ENCODE results near the gene EFCAB12. TPM values are rescaled to one million over a fixed set of nuclear protein-coding genes. Genes with fewer than 3 reads are reported as not detected.

EFCAB12 gene
- total and polyA plus RNA-seq, 2 of the 13 experiments (the other 11 are each of a cell fraction or from before 2014, with no cell fraction given), result 0.31 to 2.4 TPM

DNA sequence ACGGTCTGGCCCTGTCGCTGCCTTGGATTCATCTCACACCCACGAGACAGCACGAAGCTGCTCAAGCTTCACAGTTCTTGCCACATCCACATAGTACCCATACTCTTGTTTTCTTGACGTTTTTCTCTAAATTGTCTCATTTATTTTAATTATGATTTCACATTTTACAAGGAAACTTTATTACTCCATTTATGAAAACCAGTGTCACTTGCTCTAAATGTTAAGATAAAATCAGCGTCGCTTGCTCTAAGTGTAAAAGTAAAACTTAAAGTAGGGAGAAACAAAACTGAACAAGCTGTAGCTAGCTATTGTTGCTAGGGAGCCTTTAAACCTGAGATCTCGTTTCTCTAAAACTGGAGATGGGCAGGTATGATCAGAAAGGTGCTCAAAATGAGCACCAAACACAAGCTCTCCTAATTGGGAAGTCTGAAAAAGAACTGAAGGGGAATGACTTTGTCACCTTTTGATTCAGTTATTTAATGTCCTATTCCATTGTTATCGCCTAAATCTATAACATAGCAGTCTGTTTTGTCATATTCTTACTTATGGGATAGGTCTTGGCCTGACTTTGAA, 12.3 kb upstream of the EFCAB12 start:
- intact Hi-C loops (cut with micrococcal nuclease; ENCODE audit: unreplicated experiment) (no loop called here), in situ Hi-C loops (cut with HindIII; ENCODE audit: extremely low pct_ligation_motif_present, low pct_unique_long_range_greater_than_20kb) (no loop called here)
- FAIRE-seq (no peak), ATAC-seq (no peak), DNase-seq (ENCODE audit: low spot score) (no peak)
- Histone ChIP-seq H3K4me2 (ENCODE audit: low read depth, low read length) (peak overlapping the region; percentile 81), H3K27me3 (ENCODE audit: control insufficient read depth in 1 of 2, insufficient read depth in 2 of 2, low read length in 2 of 2) (no peaks in the 10 kb centered on the region; a peak in 1 of 5 replicates), H3K4me3 (replicated peaks in 1 of 3; ENCODE audit: insufficient read depth in 1 of 3, low read depth in 2 of 3, low read length in 3 of 3) (peak overlapping the region; percentile 86 to 96 (median 90)), H3K27ac (ENCODE audit: extremely low read length, insufficient read depth, low read length) (peak overlapping the region; percentile 75), H3K4me1 (ENCODE audit: insufficient read depth, low read length) (peaks cover 50% of the 10 kb centered on the region), H3K36me3 (replicated peaks in 1 of 2; ENCODE audit: control insufficient read depth in 1 of 2, insufficient read depth in 2 of 2, low read length in 2 of 2) (peaks cover 5 to 15% of the 10 kb centered on the region in 2 experiments; a peak in 4 of 5 replicates), H3K9me3 (ENCODE audit: low read length) (no peaks in the 10 kb centered on the region), H3K9ac (ENCODE audit: insufficient read depth, low read depth, low read length) (peak overlapping the region; percentile 88), H3K79me2 (ENCODE audit: insufficient read depth, low read length) (peaks cover 23% of the 10 kb centered on the region), H4K20me1 (ENCODE audit: insufficient read depth, low read length) (no peaks in the 10 kb centered on the region), H2AFZ (ENCODE audit: low read length) (peak overlapping the region; percentile 58)
- CTCF ChIA-PET (ENCODE audit: low intra/inter-chr PET ratio, low total read pairs), result no interaction called here
- POLR2A ChIA-PET, result interaction anchor here (1.1 to 2.9 kb wide), 13 partner anchors 8 to 186 kb away, joined by 3 to 26 read pairs (median 6); partner anchors contain the start of gene EFCAB12
- TF ChIP-seq ZNF891 (CRISPR knock-in tag; IDR thresholded peaks at IDR 0.05), result no peak
- peak; percentile 6; the same call in 1 of the 2 replicates for TF ChIP-seq ZFP36L1 (CRISPR knock-in tag; IDR thresholded peaks at IDR 0.05)
- TF ChIP-seq, protein P1, sequence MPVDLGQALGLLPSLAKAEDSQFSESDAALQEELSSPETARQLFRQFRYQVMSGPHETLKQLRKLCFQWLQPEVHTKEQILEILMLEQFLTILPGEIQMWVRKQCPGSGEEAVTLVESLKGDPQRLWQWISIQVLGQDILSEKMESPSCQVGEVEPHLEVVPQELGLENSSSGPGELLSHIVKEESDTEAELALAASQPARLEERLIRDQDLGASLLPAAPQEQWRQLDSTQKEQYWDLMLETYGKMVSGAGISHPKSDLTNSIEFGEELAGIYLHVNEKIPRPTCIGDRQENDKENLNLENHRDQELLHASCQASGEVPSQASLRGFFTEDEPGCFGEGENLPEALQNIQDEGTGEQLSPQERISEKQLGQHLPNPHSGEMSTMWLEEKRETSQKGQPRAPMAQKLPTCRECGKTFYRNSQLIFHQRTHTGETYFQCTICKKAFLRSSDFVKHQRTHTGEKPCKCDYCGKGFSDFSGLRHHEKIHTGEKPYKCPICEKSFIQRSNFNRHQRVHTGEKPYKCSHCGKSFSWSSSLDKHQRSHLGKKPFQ (CRISPR knock-in tag; IDR thresholded peaks at IDR 0.05; ENCODE audit: insufficient replicate concordance), result peak; percentile 3
- TF ChIP-seq, protein P2, sequence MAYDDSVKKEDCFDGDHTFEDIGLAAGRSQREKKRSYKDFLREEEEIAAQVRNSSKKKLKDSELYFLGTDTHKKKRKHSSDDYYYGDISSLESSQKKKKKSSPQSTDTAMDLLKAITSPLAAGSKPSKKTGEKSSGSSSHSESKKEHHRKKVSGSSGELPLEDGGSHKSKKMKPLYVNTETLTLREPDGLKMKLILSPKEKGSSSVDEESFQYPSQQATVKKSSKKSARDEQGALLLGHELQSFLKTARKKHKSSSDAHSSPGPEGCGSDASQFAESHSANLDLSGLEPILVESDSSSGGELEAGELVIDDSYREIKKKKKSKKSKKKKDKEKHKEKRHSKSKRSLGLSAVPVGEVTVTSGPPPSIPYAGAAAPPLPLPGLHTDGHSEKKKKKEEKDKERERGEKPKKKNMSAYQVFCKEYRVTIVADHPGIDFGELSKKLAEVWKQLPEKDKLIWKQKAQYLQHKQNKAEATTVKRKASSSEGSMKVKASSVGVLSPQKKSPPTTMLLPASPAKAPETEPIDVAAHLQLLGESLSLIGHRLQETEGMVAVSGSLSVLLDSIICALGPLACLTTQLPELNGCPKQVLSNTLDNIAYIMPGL (CRISPR knock-in tag; IDR thresholded peaks at IDR 0.05; ENCODE audit: borderline replicate concordance in 1 of 2, low read depth in 1 of 2), result 0 out of 4 replicates have a peak, but pooled peaks of 1 of the 2 experiments have one; percentile 5
- 0 out of 2 replicates have a peak, but pooled peaks have one; percentile 9 for TF ChIP-seq DNMT1 (CRISPR knock-in tag; IDR thresholded peaks at IDR 0.05)
- TF ChIP-seq, protein P3, sequence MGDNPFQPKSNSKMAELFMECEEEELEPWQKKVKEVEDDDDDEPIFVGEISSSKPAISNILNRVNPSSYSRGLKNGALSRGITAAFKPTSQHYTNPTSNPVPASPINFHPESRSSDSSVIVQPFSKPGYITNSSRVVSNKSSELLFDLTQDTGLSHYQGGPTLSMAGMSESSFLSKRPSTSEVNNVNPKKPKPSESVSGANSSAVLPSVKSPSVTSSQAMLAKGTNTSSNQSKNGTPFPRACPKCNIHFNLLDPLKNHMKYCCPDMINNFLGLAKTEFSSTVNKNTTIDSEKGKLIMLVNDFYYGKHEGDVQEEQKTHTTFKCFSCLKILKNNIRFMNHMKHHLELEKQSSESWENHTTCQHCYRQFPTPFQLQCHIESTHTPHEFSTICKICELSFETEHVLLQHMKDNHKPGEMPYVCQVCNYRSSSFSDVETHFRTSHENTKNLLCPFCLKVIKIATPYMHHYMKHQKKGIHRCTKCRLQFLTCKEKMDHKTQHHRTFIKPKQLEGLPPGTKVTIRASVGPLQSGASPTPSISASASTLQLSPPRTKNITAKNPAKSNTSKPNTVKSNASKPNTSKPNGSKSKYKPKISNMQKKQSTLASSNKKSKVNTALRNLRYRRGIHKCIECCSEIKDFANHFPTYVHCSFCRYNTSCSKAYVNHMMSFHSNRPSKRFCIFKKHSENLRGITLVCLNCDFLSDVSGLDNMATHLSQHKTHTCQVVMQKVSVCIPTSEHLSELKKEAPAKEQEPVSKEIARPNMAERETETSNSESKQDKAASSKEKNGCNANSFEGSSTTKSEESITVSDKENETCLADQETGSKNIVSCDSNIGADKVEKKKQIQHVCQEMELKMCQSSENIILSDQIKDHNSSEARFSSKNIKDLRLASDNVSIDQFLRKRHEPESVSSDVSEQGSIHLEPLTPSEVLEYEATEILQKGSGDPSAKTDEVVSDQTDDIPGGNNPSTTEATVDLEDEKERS (CRISPR knock-in tag; IDR thresholded peaks at IDR 0.05), result 0 out of 2 replicates have a peak, but pooled peaks have one; percentile 18
- 0 out of 2 replicates have a peak, but pooled peaks have one; percentile 9 for TF ChIP-seq ZNF747 (CRISPR knock-in tag; IDR thresholded peaks at IDR 0.05; ENCODE audit: borderline replicate concordance)
- no peak for TF ChIP-seq ELF1 (CRISPR knock-in tag; IDR thresholded peaks at IDR 0.05)
- 1% methylated on average over 9 of the region's 9 CpGs for WGBS (ENCODE audit: low lambda C conversion rate)
- TSS peak; percentile 59 for BruUV-seq (replicated peaks)

All from HepG2 (cell line).